Measurements from ENCODE around the gene CHN1.

- TF ChIP-seq SPI1 (IDR thresholded peaks at IDR 0.05; ENCODE audit: low read depth, low read length) (no peak), TAF1 (IDR thresholded peaks at IDR 0.05; ENCODE audit: low read depth, low read length) (no peak), POLR2AphosphoS5 (IDR thresholded peaks at IDR 0.05; ENCODE audit: low read depth, low read length) (no peak), POLR2A (IDR thresholded peaks at IDR 0.05; ENCODE audit: low read depth, low read length) (no peak), POU2F2 (IDR thresholded peaks at IDR 0.05; ENCODE audit: low read depth, low read length) (no peak), PAX5 (IDR thresholded peaks at IDR 0.05; ENCODE audit: insufficient read depth, low read length, severe bottlenecking) (no peak)
Measured at GRCh38 chr2:174893018-174893417, 112.2 kb downstream of the CHN1 start.

All from GM12891 (cell line).